ENCODE results near the gene AP4E1. TPM values are rescaled to one million over a fixed set of nuclear protein-coding genes. Genes with fewer than 3 reads are reported as not detected.
"Not testable (repeated sequence)": the region's sequence is repeated elsewhere in the genome, so short reads cannot be mapped to it uniquely, and the experiment has no call there.

The AP4E1 gene
- total RNA-seq, 1 donor from 2014 or later: 7.1 TPM

GRCh38 chr15:50997371-50998051 is 89.0 kb downstream of the AP4E1 start:
- DNase-seq (no peak), ATAC-seq (no peak)
- intact Hi-C loops (cut with micrococcal nuclease): no loop called here

GRCh38 chr15:51004103-51004551 is 95.6 kb downstream of the AP4E1 start:
- ATAC-seq (no peak), DNase-seq (no peak)
- intact Hi-C loops (cut with micrococcal nuclease): no loop called here

GRCh38 chr15:51006336-51006985 is 98.0 kb downstream of the AP4E1 start:
- intact Hi-C loops (cut with micrococcal nuclease): no loop called here
- no peak for ATAC-seq
- no peak for DNase-seq

GRCh38 chr15:51007131-51007666 is 98.7 kb downstream of the AP4E1 start:
- DNase-seq (no peak), ATAC-seq (no peak)
- intact Hi-C loops (cut with micrococcal nuclease): no loop called here

GRCh38 chr15:51011212-51011611 is 102.7 kb downstream of the AP4E1 start:
- DNase-seq (no peak), ATAC-seq (no peak)
- intact Hi-C loops (cut with micrococcal nuclease): no loop called here

- intact Hi-C loops (cut with micrococcal nuclease): no loop called here
- ATAC-seq: no peak
- DNase-seq: no peak
Measured at GRCh38 chr15:51016615-51017014, 108.1 kb downstream of the AP4E1 start.

- intact Hi-C loops (cut with micrococcal nuclease): no loop called here
- DNase-seq: no peak
- no peak for ATAC-seq
Measured at GRCh38 chr15:51022206-51022605, 113.7 kb downstream of the AP4E1 start.

GRCh38 chr15:51023499-51023898 is 115.0 kb downstream of the AP4E1 start:
- ATAC-seq: no peak
- DNase-seq: no peak
- intact Hi-C loops (cut with micrococcal nuclease): no loop called here

- DNase-seq: no peak
- peak; percentile 41 for ATAC-seq
- intact Hi-C loops (cut with micrococcal nuclease): no loop called here
Measured at GRCh38 chr15:51024735-51025453, 116.4 kb downstream of the AP4E1 start.

GRCh38 chr15:51025454-51025846 is 117.0 kb downstream of the AP4E1 start:
- no peak for DNase-seq
- intact Hi-C loops (cut with micrococcal nuclease): no loop called here
- no peak for ATAC-seq

GRCh38 chr15:51030649-51031316 is 122.3 kb downstream of the AP4E1 start:
- no peak for ATAC-seq
- intact Hi-C loops (cut with micrococcal nuclease): no loop called here

GRCh38 chr15:51037474-51037873 is 129.0 kb downstream of the AP4E1 start:
- not testable (repeated sequence) for DNase-seq

More at GRCh38 chr15:51030649-51031316, 122.3 kb downstream of the AP4E1 start:
- no peak for DNase-seq

GRCh38 chr15:51038162-51038973 is 129.9 kb downstream of the AP4E1 start:
- no peak for ATAC-seq
- intact Hi-C loops (cut with micrococcal nuclease): no loop called here

More at GRCh38 chr15:51037474-51037873, 129.0 kb downstream of the AP4E1 start:
- intact Hi-C loops (cut with micrococcal nuclease); ATAC-seq: not testable (repeated sequence)

GRCh38 chr15:51038974-51039319 is 130.5 kb downstream of the AP4E1 start:
- intact Hi-C loops (cut with micrococcal nuclease): no loop called here
- no peak for ATAC-seq
- DNase-seq: no peak

More at GRCh38 chr15:51038162-51038973, 129.9 kb downstream of the AP4E1 start:
- DNase-seq: no peak

- intact Hi-C loops (cut with micrococcal nuclease): no loop called here
- no peak for ATAC-seq
- DNase-seq: no peak
Measured at GRCh38 chr15:51044037-51044727, 135.7 kb downstream of the AP4E1 start.

- ATAC-seq (no peak), DNase-seq (no peak)
- intact Hi-C loops (cut with micrococcal nuclease): no loop called here
Measured at GRCh38 chr15:51046016-51046415, 137.5 kb downstream of the AP4E1 start.

- DNase-seq (peak; percentile 34), ATAC-seq (no peak)
- intact Hi-C loops (cut with micrococcal nuclease): no loop called here
Measured at GRCh38 chr15:51046799-51047449, 138.4 kb downstream of the AP4E1 start.

GRCh38 chr15:51048308-51048707 is 139.8 kb downstream of the AP4E1 start:
- intact Hi-C loops (cut with micrococcal nuclease): no loop called here
- no peak for DNase-seq
- no peak for ATAC-seq
